Dedifferentiated amniotic fluid mesenchymal stem cell (primary cell): ENCODE measurements around the gene CA6.
"Not testable (repeated sequence)": the region's sequence is repeated elsewhere in the genome, so short reads cannot be mapped to it uniquely, and the experiment has no call there.

Source experiments
- DNase-seq: peaks from one replicate; pipeline ENCODE4 v3.0.0-alpha.2; 2016; ENCODE audit errors: extremely low spot score

Gene CA6

DNA sequence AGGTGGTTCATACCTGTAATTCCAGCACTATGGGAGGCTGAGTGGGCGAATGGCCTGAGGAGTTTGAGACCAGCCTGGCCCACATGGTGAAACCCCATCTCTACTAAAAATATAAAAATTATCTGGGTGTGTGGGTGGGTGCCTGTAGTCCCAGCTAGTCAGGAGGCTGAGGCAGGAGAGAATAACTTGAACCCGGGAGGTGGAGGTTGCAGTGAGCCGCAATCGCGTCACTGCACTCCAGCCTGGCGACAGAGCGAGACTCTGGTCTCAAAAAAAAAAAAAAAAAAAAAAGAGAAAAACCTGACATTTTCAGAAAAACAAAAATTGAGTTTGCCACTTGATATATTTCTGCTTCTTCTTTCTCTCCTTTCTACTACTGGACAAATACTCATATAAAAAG lies 24.3 kb downstream of the CA6 start:
- DNase-seq = no peak

DNA sequence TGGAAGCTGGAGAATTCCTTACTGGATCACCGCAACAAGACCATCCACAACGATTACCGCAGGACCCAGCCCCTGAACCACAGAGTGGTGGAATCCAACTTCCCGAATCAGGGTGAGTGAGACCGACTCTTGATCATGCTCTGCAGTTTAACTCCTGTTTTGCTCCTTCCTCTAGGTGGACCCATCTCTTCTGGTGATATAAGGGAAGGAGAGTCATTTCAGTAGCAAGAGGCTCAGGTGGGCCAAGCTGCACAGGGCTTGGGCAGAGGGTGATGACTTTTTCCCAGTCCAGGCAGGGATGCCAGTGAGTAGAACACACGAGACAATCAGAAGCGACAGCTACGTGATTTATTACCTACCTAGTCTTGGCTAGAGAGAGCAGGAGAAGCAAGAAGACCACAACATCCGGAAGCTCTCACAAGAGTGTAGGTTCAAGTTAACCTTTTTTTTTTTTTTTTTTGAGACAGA lies 25.2 kb downstream of the CA6 start:
- no peak for DNase-seq

DNA sequence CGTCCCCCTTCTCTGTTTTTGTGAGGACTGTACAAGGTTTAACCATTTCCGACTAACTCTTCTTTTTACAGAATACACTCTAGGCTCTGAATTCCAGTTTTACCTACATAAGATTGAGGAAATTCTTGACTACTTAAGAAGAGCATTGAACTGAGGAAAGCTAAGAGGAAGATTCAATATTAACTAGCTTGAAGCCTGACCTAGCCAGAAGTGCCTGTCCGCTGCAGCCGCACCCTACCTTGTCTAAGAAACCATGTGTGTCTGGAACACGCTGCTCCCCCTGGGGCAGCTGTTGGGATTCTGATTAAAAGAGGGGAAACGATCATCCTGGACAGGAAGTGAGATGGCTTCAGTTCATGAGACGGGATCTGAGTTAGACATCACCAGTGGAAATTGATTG lies 28.9 kb downstream of the CA6 start:
- no peak for DNase-seq

DNA sequence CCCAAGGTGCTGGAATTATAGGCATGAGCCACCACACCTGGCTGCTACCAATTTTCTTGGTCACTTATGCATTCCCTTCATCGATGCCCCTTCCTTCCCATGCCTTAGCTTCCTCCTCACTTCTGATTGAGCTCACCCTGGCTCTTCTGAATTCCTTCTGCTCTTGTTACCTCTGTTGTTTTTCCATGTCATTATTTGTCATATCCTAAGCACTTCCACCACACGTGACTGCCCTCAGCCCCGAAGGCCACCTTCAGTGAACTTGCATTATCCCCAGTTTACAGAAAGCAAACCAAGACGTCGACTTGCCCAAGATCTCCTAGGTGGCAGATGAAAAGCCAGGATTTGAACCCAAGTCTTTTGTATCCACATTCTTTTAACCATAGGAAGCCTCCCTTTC lies 30.7 kb downstream of the CA6 start:
- DNase-seq = no peak

DNA sequence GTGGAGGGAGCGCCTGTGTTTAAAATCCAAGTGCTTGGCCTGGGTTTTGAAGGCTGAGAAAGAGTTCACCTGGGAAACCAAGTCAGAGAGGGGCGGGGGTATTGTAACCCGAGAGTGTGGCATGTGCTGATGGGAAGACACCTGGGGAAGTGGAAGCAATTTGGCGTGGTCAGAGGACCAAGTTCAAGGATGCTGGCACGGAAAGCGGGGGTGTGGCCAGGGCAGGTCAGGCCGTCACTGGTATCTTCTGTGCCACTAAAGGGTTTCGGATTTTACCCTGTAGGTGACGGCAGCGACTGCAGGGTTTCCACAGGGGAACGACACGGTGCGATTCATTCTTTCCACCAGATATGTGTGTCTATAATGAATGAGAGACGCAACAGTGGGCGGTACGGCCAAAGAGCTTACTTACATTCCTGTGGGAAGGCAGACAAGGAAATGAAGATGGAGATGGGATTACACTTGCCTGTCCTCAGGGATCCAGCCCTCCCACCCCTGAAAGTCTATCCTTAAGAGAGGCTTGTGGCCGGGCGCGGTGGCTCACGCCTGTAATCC lies 31.3 kb downstream of the CA6 start:
- no peak for DNase-seq

DNA sequence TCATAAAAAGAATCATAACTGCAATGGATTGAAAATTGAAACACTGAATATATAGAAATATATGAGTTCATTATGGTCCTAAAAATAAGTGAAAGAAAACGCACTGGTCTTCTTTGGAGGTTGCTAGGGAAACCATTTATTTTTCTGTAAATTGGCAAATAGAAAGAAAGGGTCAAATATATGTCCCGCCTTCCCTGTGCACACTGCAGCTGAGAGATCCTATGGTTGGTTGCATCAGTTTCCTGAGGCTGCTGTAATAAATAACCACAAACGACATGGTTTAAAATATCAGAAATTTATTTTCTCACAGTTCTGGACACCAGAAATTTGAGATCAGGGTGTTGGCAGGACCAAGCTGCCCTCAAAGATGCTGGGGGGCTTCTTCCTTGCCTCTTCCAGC lies 35.0 kb downstream of the CA6 start:
- no peak for DNase-seq

DNA sequence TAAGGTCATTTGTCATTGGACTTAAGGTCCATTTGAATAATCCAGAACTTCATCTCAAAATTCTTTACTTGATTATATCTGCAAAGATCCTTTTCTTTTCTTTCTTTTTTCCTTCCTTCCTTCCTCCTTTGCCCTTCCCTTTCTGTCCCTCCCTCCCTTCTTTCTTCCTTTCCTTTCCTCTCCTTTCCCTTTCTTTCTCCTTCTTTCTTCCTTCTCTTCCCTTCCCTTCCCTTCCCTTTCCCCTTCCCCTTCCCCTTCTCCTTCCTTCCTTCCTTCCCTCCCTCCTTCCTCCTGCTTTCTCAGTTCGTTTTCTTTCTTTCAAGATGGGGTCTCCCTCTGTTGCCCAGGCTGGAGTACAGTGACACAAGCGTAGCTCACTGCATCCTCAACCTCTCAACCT lies 35.5 kb downstream of the CA6 start:
- no peak for DNase-seq

DNA sequence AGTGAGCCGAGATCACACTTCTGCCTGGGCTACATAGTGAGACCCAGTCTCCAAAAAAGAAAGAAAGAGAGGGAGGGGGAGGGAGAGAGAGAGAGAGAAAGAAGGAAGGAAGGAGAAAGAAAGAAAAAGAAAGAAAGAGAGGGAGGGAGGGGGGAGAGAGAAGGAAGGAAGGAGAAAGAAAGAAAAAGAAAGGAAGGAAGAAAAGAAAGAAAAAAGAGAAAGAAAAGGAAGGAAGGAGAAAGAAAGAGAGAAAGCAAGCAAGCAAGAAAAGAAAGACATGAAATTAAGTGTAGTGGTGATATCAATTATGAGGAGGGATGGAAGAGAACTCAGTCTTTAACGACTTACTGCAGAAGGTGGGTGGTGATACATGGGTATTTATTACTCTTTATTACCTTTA lies 38.5 kb downstream of the CA6 start:
- DNase-seq = no peak

DNA sequence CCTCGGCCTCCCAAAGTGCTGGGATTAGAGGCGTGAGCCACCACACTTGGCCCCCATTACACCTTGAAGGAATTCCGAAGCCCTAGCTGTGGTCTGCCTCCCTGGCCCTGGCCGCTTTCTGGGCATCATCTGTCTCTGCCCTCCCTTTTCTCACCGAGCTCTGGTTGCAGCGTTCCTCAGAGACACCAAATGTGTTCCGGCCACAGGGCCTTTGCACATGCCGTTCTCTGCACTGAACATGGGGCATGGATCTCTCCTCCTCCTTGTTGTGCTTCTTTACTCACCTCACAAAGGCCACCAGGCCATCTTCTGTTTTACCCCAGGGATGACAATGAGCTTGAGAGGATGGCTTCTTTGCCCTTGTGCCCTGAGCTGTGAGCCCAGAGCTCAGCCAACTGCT lies 39.3 kb downstream of the CA6 start:
- no peak for DNase-seq

DNA sequence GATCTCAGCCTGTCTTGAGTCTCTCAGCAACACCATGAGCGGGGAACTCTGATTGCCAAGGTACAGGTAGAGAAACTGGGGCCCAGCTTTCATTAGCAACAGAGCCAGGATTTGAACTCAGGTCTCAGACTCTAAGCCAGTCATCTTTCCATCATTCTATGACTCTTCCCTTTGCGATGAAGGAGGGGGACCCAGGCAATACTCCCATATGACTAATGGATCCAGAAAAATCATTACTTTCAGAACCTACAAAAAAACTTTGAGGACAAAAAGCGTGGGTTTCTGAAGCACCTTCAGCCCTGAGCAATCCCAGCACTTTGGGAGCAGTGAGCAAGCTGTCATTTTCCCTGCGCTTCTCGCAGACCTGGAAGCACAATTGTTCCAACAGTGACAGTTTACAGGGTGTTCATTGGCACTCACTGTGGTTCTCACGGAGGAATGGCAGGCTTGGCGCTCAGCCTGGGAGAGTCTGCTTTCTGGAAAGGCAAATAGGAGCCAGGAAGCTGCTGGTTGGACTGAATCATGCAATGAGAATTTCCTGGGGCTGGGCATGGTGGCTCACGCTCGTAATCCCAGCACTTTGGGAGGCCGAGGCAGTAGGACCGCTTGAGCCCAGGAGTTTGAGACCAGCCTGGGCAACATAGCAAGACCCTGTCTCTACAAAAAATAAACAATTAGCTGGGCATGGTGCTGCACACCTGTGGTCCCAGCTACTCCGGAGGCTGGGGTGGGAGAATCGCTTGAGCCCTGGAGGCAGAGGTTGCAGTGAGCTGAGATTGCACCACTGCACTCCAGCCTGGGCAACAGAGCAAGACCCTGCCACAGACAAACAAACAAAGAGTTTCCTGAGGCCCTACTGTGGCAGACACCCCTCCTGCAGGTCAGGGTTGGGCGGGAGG lies 40.5 kb downstream of the CA6 start:
- peak; percentile 88 for DNase-seq

DNA sequence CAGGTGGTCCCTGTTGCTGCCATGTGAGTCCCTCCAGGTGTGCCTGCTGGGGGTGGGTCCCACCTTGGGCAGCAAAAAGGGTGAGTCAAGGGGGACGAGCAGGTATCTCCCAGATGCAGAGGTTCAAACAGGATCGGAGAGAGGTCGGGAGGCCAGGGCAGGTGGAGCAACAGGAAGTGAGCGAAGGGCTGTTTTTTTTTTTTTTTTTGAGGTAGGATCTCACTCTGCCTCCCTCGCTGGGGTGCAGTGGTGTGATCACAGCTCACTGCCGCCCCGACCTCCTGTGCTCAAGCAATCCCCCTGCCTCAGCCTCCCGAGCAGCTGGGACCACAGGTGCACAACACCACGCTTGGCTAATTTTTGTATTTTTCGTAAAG lies 41.1 kb downstream of the CA6 start:
- DNase-seq = no peak

DNA sequence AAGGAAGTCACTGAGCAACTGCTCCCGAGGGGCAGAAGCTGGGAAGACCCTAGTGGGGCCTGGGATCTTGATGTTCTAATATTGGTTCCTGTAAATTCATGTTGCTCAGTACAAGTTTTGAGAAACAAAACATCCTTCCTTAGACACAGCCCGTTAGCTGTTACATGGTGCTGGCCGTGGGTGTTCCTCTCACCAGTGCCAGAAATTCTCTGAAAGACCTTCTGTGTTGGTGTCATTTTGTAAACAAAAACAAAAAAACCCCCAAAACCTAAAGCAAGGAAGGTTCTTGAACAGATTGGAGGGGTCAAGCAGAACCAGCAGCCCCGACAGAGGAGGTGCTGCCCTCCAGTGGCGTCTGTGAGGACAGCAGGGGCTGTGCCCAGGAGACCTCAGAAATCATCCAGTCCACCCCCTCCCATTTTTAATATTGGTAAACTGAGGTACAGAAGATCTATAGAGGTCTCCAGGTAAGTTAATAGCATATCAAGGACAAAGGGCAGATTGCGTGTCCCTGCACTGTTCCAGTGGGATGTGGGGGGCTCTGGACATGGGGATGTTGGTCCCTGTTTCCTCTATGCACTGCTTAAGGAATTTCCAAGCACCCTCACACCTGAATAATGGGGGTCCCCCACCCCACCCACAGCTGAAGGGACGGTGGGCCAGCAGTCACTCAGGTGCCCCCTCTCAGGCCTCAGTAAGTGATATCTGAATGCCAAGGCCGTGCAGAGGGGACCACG lies 42.4 kb downstream of the CA6 start:
- DNase-seq = no peak

DNA sequence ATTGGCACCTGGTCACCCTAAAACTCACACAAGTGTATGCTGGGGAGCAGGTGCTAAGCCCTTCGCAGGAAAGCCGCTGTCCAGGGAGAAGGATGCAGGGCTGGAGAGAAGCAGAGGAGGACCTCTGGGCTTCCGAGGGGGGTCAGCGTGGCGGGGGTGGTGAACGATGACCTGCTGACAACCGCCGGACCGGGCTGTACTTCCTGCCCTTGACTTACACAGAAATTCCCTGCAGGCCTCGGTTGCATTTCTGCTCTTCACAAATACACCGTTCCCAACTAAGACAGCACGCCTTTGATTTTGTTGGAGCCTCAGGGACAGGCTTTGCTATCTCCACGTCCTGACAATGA lies 42.9 kb downstream of the CA6 start:
- DNase-seq = no peak

DNA sequence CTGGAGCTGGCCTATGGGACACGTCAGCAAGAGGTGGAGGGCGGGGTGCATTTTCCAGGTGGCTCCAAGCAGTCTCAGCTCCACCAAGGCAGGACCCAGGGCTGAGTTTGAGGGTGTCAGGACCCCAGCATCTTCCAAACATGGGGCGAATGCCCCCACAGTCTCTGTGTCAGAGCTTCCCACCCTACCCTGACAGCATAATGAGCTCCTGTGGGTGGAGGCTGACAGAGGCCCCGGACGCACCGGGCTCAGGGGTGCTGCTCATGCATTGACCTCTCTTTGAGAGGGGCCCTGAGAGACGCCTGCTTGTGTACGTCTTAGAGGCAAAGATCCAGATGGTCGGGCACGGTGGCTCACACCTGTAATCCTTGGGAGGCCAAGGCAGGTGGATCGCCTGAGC lies 43.4 kb downstream of the CA6 start:
- no peak for DNase-seq

DNA sequence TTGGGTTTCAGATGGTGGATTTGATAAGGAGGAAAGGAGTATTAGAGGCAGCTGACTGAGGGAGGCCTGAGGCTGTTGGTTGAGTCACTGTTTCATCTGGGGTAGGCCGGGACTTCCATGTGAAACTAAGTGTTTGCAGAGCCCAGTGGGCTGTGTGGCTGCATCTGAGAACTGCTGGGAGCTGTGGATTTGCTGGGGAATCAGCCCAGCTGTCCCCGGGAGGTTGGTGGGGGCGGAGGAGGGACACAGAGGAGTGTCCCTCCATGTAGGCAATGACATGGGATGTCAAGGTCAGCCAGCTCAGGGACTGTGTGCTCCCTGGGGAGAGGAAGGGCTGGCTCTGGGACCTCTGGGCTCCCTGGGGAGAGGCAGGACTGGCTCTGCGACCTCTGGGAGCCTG lies 44.2 kb downstream of the CA6 start:
- no peak for DNase-seq

DNA sequence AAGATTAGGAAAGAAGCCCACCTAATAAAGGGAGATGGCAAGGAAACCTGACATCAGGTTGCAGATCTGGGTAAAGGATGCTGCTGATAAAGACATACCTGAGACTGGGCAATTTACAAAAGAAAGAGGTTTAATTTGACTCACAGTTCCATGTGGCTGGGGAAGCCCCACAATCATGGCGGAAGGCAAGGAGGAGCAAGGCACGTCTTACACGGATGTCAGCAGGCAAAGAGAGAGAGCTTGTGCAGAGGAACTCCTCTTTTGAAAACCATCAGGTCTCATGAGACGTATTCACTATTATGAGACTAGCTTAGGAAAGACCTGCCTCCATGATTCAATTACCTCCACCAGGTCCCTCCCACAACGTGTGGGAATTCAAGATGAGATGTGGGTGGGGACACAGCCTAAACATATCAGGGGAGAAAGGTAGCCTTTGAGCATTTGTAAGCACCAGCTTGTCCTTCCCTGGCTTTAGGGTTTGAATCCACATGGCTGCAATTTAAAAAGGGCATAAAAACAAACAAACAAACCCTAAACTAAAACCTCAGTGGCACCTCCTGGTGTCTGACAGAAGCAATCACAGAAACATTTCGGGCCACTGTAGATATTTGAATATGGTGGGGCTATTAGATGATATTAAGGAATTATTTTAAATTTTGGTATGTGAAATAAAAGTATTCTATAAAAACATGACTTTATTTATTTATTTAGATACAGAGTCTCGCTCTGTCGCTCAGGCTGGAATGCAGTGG lies 47.4 kb downstream of the CA6 start:
- DNase-seq = no peak

DNA sequence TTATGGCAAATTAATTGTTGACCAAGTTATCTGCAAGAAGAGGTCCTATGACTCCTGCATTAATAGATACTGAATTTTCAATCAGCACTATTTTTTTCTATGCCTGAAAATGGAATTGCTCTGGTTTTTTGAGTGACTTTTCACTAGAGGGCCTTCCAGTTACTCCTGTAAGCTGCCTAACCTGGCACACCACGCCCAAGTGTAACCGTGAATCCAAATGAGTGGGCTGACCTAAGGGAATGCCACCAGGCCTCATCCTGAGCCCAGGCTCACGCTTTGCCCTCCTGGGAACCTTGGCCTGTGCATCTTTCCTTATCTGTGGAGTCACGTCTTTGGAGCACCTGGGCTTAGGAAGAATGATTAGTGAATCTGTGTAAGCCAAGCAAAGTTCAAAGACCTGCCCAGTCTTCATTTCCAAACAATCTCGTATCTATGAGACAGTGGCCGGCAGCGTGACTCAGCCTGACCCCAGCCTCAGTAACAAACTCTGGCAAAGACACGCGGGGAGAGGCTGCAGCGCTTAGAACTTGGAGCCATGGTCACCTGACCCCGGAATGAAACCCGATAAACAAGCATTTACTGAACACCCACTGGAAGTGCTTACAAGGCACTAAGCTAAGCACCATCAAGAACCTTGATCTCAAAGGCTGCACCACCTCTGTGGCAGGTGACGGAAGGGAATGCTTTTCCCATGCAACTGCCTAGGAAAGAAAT lies 48.5 kb downstream of the CA6 start:
- not testable (repeated sequence) for DNase-seq

DNA sequence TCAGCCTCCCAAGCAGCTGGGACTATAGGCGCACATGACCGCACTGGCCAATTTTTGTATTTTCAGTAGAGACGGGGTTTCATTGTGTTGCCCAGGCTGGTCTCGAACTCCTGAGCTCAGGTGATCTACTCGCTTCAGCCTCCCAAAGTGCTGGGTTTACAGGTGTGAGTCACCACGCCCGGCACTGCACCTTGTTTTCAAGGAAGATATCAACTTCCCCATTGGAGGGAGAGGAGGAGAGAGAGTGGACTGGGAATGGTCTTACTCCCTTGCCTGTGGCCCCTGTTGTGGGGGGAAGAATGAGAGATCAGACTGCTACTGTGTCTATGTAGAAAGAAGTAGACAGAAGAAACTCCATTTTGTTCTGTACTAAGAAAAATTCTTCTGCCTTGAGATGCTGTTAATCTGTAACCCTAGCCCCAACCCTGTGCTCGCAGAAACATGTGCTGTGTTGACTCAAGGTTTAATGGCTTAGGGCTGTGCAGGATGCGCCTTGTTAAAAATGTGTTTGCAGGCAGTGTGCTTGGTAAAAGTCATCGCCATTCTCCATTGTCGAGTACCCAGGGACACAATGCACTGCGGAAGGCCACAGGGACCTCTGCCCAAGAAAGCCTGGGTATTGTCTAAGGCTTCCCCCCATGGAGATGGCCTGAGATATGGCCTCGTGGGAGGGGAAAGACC lies 56.0 kb downstream of the CA6 start:
- not testable (repeated sequence) for DNase-seq

DNA sequence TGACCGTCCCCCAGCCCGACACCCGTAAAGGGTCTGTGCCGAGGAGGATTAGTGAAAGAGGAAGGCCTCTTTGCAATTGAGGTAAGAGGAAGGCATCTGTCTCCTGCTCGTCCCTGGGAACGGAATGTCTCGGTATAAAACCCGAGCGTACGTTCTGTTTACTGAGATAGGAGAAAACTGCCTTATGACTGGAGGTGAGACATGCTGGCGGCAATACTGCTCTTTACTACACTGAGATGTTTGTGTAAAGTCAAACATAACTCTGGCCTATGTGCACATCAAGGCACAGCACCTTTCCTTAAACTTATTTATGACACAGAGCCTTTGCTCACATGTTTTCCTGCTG lies 56.5 kb downstream of the CA6 start:
- DNase-seq = not testable (repeated sequence)

DNA sequence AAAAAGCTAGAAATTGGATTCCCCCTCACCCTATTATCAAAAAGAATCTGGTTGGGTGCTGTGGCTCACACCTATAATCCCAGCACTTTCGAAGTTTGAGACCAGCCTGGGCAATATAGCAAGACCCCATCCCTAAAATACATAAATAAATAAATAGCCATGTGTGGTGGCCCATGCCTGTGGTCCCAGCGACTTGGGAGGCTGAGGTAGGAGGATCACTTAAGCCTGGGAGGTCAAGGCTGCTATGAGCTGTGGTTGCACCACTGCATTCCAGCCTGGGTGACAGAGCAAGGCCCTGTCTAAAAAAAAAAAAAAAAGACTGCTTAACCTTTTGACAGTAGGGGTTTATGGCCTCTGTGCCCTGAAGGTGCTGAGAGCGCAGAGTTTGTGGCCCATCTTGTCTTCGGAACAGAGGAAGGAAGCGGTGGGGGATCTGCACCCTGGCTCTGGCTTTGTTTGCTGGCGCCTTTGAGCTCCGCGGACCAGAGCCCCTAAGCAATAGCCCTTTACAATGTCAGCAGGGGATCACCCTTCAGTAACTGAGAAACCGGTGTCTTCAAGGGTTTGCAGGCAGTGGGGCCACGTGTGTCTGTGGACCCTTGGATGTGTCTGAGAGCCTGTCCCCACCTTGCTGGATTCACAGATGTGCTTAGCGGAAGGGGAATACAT lies 58.5 kb downstream of the CA6 start:
- DNase-seq = no peak
